ENCODE data around the gene RADX.

Gene RADX

DNA sequence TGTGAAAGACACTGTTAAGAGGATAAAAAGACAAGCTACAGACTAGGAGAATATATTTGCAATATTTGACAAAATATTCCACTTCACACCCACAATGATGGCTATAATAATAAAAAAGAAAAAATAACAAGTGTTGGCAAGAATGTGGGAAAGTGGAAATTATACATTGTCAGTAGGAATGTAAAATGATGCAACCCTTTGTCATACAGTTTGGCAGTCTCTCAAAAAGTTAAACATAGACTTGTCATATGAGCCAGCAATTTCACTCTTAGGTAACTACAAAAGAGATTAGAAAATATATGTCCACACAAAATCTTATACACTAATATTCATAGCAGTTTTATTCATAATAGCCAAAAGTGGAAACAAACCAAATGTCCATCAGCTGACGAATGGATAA, 5.2 kb upstream of the RADX start:
- Histone ChIP-seq H3K9me3 (ENCODE audit: insufficient read depth, low read length) (no peaks in the 10 kb centered on the region), H3K9ac (ENCODE audit: low read length) (no peak overlapping the region), H3K4me2 (ENCODE audit: low read length) (no peak overlapping the region), H3K4me1 (ENCODE audit: low read length) (no peaks in the 10 kb centered on the region), H3K27ac (ENCODE audit: low read length) (no peak overlapping the region), H3K4me3 (ENCODE audit: low read length) (no peak overlapping the region), H4K20me1 (ENCODE audit: insufficient read depth, low read length) (no peaks in the 10 kb centered on the region), H3K36me3 (replicated peaks; ENCODE audit: low read depth, low read length) (no peaks in the 10 kb centered on the region), H2AFZ (ENCODE audit: low read depth, low read length) (no peak overlapping the region), H3K27me3 (ENCODE audit: low read depth, low read length) (no peaks in the 10 kb centered on the region), H3K79me2 (ENCODE audit: low read length) (no peaks in the 10 kb centered on the region)
- no peak for TF ChIP-seq EZH2phosphoT487 (IDR thresholded peaks at IDR 0.05; ENCODE audit: low read depth)
- TF ChIP-seq, protein P1, sequence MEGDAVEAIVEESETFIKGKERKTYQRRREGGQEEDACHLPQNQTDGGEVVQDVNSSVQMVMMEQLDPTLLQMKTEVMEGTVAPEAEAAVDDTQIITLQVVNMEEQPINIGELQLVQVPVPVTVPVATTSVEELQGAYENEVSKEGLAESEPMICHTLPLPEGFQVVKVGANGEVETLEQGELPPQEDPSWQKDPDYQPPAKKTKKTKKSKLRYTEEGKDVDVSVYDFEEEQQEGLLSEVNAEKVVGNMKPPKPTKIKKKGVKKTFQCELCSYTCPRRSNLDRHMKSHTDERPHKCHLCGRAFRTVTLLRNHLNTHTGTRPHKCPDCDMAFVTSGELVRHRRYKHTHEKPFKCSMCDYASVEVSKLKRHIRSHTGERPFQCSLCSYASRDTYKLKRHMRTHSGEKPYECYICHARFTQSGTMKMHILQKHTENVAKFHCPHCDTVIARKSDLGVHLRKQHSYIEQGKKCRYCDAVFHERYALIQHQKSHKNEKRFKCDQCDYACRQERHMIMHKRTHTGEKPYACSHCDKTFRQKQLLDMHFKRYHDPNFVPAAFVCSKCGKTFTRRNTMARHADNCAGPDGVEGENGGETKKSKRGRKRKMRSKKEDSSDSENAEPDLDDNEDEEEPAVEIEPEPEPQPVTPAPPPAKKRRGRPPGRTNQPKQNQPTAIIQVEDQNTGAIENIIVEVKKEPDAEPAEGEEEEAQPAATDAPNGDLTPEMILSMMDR (IDR thresholded peaks at IDR 0.05; ENCODE audit: low read depth, low read length), result no peak

DNA sequence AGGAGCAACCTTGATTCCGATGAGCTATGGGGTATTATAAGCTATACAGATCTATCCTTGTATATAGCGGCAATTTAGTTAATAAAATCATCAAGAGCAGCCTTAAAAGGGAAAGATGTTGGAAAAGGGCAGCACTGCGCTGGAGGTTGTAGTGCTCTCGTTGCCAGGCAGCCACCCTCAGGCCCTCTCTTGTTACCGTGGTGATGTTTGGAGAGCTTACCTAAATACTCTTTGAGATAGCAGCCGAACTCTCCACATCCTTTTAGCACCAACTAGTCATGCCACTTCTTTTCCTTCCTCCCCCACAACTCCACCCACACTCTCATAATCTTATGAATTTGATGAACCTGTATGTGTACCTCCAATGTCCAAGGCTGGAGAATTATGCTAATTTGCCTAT, 3.8 kb upstream of the RADX start:
- Histone ChIP-seq H2AFZ (ENCODE audit: low read depth, low read length) (no peak overlapping the region), H3K36me3 (replicated peaks; ENCODE audit: low read depth, low read length) (no peaks in the 10 kb centered on the region), H3K27ac (ENCODE audit: low read length) (no peak overlapping the region), H3K4me2 (ENCODE audit: low read length) (no peak overlapping the region), H3K9me3 (ENCODE audit: insufficient read depth, low read length) (no peaks in the 10 kb centered on the region), H3K4me1 (ENCODE audit: low read length) (no peaks in the 10 kb centered on the region), H3K9ac (ENCODE audit: low read length) (no peak overlapping the region), H3K27me3 (ENCODE audit: low read depth, low read length) (no peaks in the 10 kb centered on the region), H4K20me1 (ENCODE audit: insufficient read depth, low read length) (no peaks in the 10 kb centered on the region), H3K4me3 (ENCODE audit: low read length) (no peak overlapping the region), H3K79me2 (ENCODE audit: low read length) (no peaks in the 10 kb centered on the region)
- TF ChIP-seq, protein P1 (IDR thresholded peaks at IDR 0.05; ENCODE audit: low read depth, low read length), result no peak
- no peak for TF ChIP-seq EZH2phosphoT487 (IDR thresholded peaks at IDR 0.05; ENCODE audit: low read depth)

DNA sequence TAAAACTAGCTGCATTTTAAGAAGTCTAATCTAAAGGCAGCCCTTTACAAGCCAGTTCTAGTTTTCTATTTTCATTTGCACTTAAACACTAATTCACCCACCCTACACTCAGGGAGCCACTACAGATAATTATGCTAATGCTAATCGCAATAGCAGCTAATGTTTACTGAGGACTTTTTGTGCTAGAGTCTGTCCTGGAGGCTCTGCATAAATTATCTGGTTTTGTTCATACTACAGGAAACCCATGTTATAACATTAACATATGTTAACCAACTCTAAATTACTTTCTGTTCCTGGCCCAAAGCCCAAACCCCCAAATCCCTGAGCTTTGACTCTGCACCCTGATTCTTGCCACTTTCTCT, 480 bp upstream of the RADX start:
- no peak overlapping the region for H3K4me3 ChIP-seq (ENCODE audit: low read length)
- H3K79me2 ChIP-seq (ENCODE audit: low read length), result no peaks in the 10 kb centered on the region
- no peak overlapping the region for H3K4me2 ChIP-seq (ENCODE audit: low read length)
- H2AFZ ChIP-seq (ENCODE audit: low read depth, low read length), result no peak overlapping the region
- H3K27ac ChIP-seq (ENCODE audit: low read length), result no peak overlapping the region
- no peaks in the 10 kb centered on the region for H3K36me3 ChIP-seq (replicated peaks; ENCODE audit: low read depth, low read length)
- H3K9me3 ChIP-seq (ENCODE audit: insufficient read depth, low read length), result no peaks in the 10 kb centered on the region
- H4K20me1 ChIP-seq (ENCODE audit: insufficient read depth, low read length), result no peaks in the 10 kb centered on the region
- H3K27me3 ChIP-seq (ENCODE audit: low read depth, low read length), result no peaks in the 10 kb centered on the region
- TF ChIP-seq, protein P1 (IDR thresholded peaks at IDR 0.05; ENCODE audit: low read depth, low read length), result no peak
- no peak for TF ChIP-seq EZH2phosphoT487 (IDR thresholded peaks at IDR 0.05; ENCODE audit: low read depth)
- H3K9ac ChIP-seq (ENCODE audit: low read length), result no peak overlapping the region
- no peaks in the 10 kb centered on the region for H3K4me1 ChIP-seq (ENCODE audit: low read length)

DNA sequence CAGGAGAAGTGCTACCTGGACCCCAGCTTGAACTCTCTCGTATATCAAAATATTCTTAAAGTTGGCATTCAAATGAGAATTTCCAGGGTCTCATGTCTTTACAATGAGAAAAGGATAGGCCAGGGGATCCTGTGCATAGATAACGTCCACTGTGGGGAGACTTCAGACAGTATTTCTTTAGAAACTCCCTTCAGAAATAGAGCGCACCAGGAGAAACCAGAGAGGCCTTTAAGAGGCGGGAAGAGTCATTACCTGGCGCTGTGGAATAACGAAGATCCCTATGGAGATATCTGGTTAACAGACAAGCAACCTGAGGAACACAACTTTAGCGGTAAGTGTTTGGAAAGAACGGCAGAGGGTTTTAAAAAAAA, 600 bp downstream of the RADX start:
- no peak overlapping the region for H3K4me3 ChIP-seq (ENCODE audit: low read length)
- H3K4me2 ChIP-seq (ENCODE audit: low read length), result no peak overlapping the region
- no peak overlapping the region for H3K27ac ChIP-seq (ENCODE audit: low read length)
- H3K27me3 ChIP-seq (ENCODE audit: low read depth, low read length), result no peaks in the 10 kb centered on the region
- TF ChIP-seq, protein P1 (IDR thresholded peaks at IDR 0.05; ENCODE audit: low read depth, low read length), result no peak
- no peak for TF ChIP-seq EZH2phosphoT487 (IDR thresholded peaks at IDR 0.05; ENCODE audit: low read depth)
- H3K4me1 ChIP-seq (ENCODE audit: low read length), result no peaks in the 10 kb centered on the region
- H2AFZ ChIP-seq (ENCODE audit: low read depth, low read length), result no peak overlapping the region
- H3K36me3 ChIP-seq (replicated peaks; ENCODE audit: low read depth, low read length), result no peaks in the 10 kb centered on the region
- H3K9me3 ChIP-seq (ENCODE audit: insufficient read depth, low read length), result no peaks in the 10 kb centered on the region
- H3K79me2 ChIP-seq (ENCODE audit: low read length), result no peaks in the 10 kb centered on the region
- H4K20me1 ChIP-seq (ENCODE audit: insufficient read depth, low read length), result no peaks in the 10 kb centered on the region
- H3K9ac ChIP-seq (ENCODE audit: low read length), result no peak overlapping the region
